GM23248 (cell line): ENCODE results near the gene C1orf116. TPM values are rescaled to one million over a fixed set of nuclear protein-coding genes. Genes with fewer than 3 reads are reported as not detected.

Experiments
- DNase-seq: peaks from one replicate; pipeline ENCODE4 v3.0.0-alpha.2; 2015
- H2AFZ ChIP-seq: fragments of 200-600 bp; sonication (generic); 2 replicates; pipeline ENCODE4 v1.6.1; 2016; ENCODE audit warnings: antibody characterized with exemption
- H3F3A ChIP-seq: fragments of 200-600 bp; sonication (generic); 2 replicates; pipeline ENCODE4 v1.6.1; 2016; ENCODE audit warnings: mild to moderate bottlenecking, antibody characterized with exemption, mixed run types; ENCODE audit not compliant: insufficient read depth
- H3K27ac ChIP-seq: fragments of 200-600 bp; sonication (generic); 2 replicates; pipeline ENCODE4 v1.5.1; 2016; ENCODE audit warnings: mild to moderate bottlenecking
- H3K27me3 ChIP-seq: fragments of 200-600 bp; sonication (generic); replicated peaks from 2 replicates; pipeline ENCODE4 v1.6.1; 2016; ENCODE audit warnings: mild to moderate bottlenecking; ENCODE audit not compliant: insufficient read depth
- H3K36me3 ChIP-seq: fragments of 200-600 bp; sonication (generic); 2 replicates; pipeline ENCODE4 v1.6.1; 2016; ENCODE audit warnings: low read depth, mild to moderate bottlenecking
- H3K4me1 ChIP-seq: fragments of 200-600 bp; sonication (generic); 2 replicates; pipeline ENCODE4 v1.6.1; 2016; ENCODE audit warnings: mild to moderate bottlenecking; ENCODE audit not compliant: insufficient read depth
- H3K4me2 ChIP-seq: fragments of 200-600 bp; sonication (generic); one replicate; pipeline ENCODE4 v1.6.1; 2016; ENCODE audit warnings: mild to moderate bottlenecking; ENCODE audit not compliant: unreplicated experiment
- H3K4me3 ChIP-seq: fragments of 200-600 bp; sonication (generic); 2 replicates; pipeline ENCODE4 v1.5.1; 2016; ENCODE audit warnings: mild to moderate bottlenecking
- H3K79me2 ChIP-seq: fragments of 200-600 bp; sonication (generic); 2 replicates; pipeline ENCODE4 v1.6.1; 2016; ENCODE audit warnings: mild to moderate bottlenecking; ENCODE audit not compliant: insufficient read depth
- H3K9ac ChIP-seq: fragments of 200-600 bp; sonication (generic); 2 replicates; pipeline ENCODE4 v1.6.1; 2016; ENCODE audit warnings: mild to moderate bottlenecking
- H3K9me2 ChIP-seq: fragments of 200-600 bp; sonication (generic); 2 replicates; pipeline ENCODE4 v1.6.1; 2016; ENCODE audit warnings: mixed run types, mild to moderate bottlenecking, moderate library complexity; ENCODE audit not compliant: insufficient read depth
- H3K9me3 ChIP-seq: fragments of 200-600 bp; sonication (generic); one replicate; pipeline ENCODE4 v1.6.1; 2017; ENCODE audit warnings: low read depth
- H4K20me1 ChIP-seq: fragments of 200-600 bp; sonication (generic); 2 replicates; pipeline ENCODE4 v1.6.0; 2016; ENCODE audit not compliant: insufficient read depth
- EZH2 ChIP-seq: fragments of 200-600 bp; sonication (generic); IDR thresholded peaks from 2 replicates; pipeline ENCODE4 v1.6.1; 2018; ENCODE audit warnings: antibody characterized with exemption, mild to moderate bottlenecking; ENCODE audit not compliant: insufficient read depth, poor library complexity, severe bottlenecking
- EZH2phosphoT487 ChIP-seq: fragments of 200-600 bp; sonication (generic); IDR thresholded peaks from 2 replicates; pipeline ENCODE4 v1.6.1; 2018; ENCODE audit warnings: antibody characterized with exemption, moderate library complexity, mild to moderate bottlenecking, low read depth; ENCODE audit not compliant: insufficient read depth
- WGBS, 2 experiments: methylation state at CpG; one replicate each; pipeline ENCODE4 v1.1.6; 2015 to 2017; ENCODE audit warnings: low lambda C conversion rate in 2 of 2, low coverage in 1 of 2; ENCODE audit errors: missing lambda C conversion rate in 2 of 2; 5-methylcytosine and 5-hydroxymethylcytosine counted together
- in situ Hi-C: fragments of 300-500 bp; cut with MboI; formaldehyde crosslinking; loops from 2 replicates; pipeline ENCODE4 v1.15.0; 2020
- polyA plus RNA-seq: library from polyadenylated mRNA; unstranded; fragments of >200 nt; fragmentation: Nextera tagmentation; extraction: Ambion mirVana; gene quantifications from 2 replicates; pipeline ENCODE4 v1.2.1, GENCODE V29; 2016
- total RNA-seq: library from RNA; depleted of rRNA; stranded (reverse); fragments of >200 nt; shearing (Covaris generic); gene quantifications from 2 replicates; pipeline ENCODE4 v1.2.3, GENCODE V29; 2014

C1orf116 gene
- total and polyA plus RNA-seq, 2 experiments from 2014 or later: not detected

DNA sequence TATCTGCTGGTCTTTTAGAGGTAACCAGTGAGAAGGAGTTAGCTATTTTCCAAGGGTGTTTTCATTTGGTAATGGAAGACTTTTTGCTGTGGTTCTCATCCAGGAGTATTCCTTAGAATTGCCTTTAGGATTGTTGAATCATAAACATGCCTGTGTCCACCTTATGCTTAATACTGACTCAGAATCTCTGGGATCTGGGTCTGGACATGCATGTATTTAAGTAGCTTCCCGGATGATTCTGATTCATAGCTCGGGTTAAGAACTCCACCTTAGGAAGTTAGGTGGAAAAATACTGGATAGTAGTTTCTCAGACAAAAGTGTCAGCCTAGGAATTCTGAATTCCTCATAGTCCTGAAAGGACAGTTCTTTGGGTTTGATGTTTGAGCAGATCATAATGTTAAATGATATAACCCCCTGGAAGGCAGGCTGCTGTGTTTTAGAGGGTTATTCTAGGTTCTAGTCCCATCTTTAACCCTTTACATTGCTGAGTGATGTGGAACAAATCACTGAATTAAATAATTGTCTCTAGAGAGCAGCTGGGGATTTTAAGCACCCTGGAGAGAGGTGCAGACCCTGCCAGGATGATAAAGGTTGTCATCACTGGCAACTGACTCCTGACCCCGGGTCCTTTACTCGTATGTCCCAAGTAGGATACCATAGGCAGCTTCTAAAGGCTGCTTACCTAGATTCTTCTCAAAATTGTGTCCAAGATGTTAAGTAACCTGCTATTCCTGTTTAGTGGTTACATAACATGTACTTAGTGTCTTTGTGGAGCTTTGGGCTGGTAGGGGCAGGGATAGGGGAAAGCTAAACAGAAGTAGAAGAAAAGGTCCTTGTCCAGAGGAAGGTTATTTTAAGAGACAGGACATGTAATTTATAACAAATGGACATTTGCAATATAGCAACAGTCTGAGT lies 41.6 kb upstream of the C1orf116 start:
- H3K27ac ChIP-seq: no peak overlapping the region
- H3K27me3 ChIP-seq: no peaks in the 10 kb centered on the region
- H2AFZ ChIP-seq: no peak overlapping the region
- H3K36me3 ChIP-seq: no peaks in the 10 kb centered on the region
- H3K4me3 ChIP-seq: no peak overlapping the region
- peak; percentile 49 for DNase-seq
- no peaks in the 10 kb centered on the region for H3K4me1 ChIP-seq
- no peak for TF ChIP-seq EZH2
- H3K4me2 ChIP-seq: no peak overlapping the region
- no peaks in the 10 kb centered on the region for H3K9me2 ChIP-seq
- no peaks in the 10 kb centered on the region for H3F3A ChIP-seq
- H4K20me1 ChIP-seq: no peaks in the 10 kb centered on the region
- H3K9ac ChIP-seq: no peak overlapping the region
- H3K79me2 ChIP-seq: no peaks in the 10 kb centered on the region
- no peaks in the 10 kb centered on the region for H3K9me3 ChIP-seq
- in situ Hi-C loops: no loop called here
- WGBS, 2 experiments: 36 to 39% methylated on average over 4 of the region's 4 CpGs

- TF ChIP-seq EZH2 (no peak), EZH2phosphoT487 (no peak)
- Histone ChIP-seq H3K36me3 (no peaks in the 10 kb centered on the region), H2AFZ (no peak overlapping the region), H3K79me2 (no peaks in the 10 kb centered on the region), H3K9me2 (no peaks in the 10 kb centered on the region), H3K4me3 (no peak overlapping the region), H3K9ac (no peak overlapping the region), H3K9me3 (no peaks in the 10 kb centered on the region), H4K20me1 (no peaks in the 10 kb centered on the region), H3K4me1 (no peaks in the 10 kb centered on the region), H3K27ac (no peak overlapping the region), H3F3A (no peaks in the 10 kb centered on the region), H3K27me3 (no peaks in the 10 kb centered on the region), H3K4me2 (no peak overlapping the region)
- WGBS, 2 experiments: 84 to 86% methylated on average over 8 of the region's 8 CpGs
- DNase-seq: no peak
- in situ Hi-C loops: no loop called here
Measured at GRCh38 chr1:207072233-207072632, 39.7 kb upstream of the C1orf116 start.

GRCh38 chr1:207071426-207071825 lies 38.9 kb upstream of the C1orf116 start:
- Histone ChIP-seq H3K79me2 (no peaks in the 10 kb centered on the region), H3F3A (no peaks in the 10 kb centered on the region), H3K4me1 (no peaks in the 10 kb centered on the region), H3K9me2 (no peaks in the 10 kb centered on the region), H3K27me3 (no peaks in the 10 kb centered on the region), H2AFZ (no peak overlapping the region), H3K27ac (no peak overlapping the region), H3K4me3 (no peak overlapping the region), H4K20me1 (no peaks in the 10 kb centered on the region), H3K9ac (no peak overlapping the region), H3K36me3 (no peaks in the 10 kb centered on the region), H3K4me2 (no peak overlapping the region), H3K9me3 (no peaks in the 10 kb centered on the region)
- in situ Hi-C loops: no loop called here
- WGBS, 2 experiments: 87 to 91% methylated on average over 6 of the region's 6 CpGs
- no peak for DNase-seq
- TF ChIP-seq EZH2phosphoT487 (no peak), EZH2 (no peak)

DNA sequence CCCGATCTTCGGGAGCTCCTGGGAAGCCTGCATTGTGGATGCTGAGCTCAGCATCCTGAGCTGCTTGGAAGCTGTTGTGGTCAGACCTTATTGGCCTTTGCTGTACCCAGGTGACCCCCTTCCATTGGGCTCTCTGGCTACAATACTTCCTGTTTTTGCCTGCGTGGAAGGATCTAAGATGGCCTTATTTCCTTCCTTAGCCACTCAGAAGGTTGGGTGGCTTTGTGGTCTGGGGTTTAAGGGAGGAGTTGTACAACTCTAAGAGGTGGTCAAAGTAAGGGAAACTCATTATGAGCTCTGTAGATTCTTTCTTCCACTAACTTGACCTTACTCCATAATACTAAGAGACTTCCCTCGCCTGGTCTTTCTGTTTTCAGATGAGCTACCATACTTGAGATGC lies 38.3 kb upstream of the C1orf116 start:
- no peaks in the 10 kb centered on the region for H3K36me3 ChIP-seq
- H3K4me3 ChIP-seq: no peak overlapping the region
- H3K9me2 ChIP-seq: no peaks in the 10 kb centered on the region
- no peaks in the 10 kb centered on the region for H3F3A ChIP-seq
- no peak for TF ChIP-seq EZH2phosphoT487
- TF ChIP-seq EZH2: no peak
- H3K4me2 ChIP-seq: no peak overlapping the region
- H3K79me2 ChIP-seq: no peaks in the 10 kb centered on the region
- H3K9me3 ChIP-seq: no peaks in the 10 kb centered on the region
- no peak overlapping the region for H2AFZ ChIP-seq
- H4K20me1 ChIP-seq: no peaks in the 10 kb centered on the region
- no peak overlapping the region for H3K27ac ChIP-seq
- in situ Hi-C loops: no loop called here
- no peaks in the 10 kb centered on the region for H3K27me3 ChIP-seq
- H3K9ac ChIP-seq: no peak overlapping the region
- H3K4me1 ChIP-seq: no peaks in the 10 kb centered on the region
- no peak for DNase-seq
- WGBS, 2 experiments: 90 to 95% methylated on average over 4 of the region's 4 CpGs
